GM18511 (cell line): ENCODE results near the gene SUMF2.
"Not testable (repeated sequence)": the region's sequence is repeated elsewhere in the genome, so short reads cannot be mapped to it uniquely, and the experiment has no call there.

Source experiments
- ATAC-seq: cut with Tn5 transposase; IDR thresholded peaks from one replicate; pipeline ENCODE4 v1.9.1; 2021; ENCODE audit warnings: mild to moderate bottlenecking, moderate library complexity; ENCODE audit not compliant: unreplicated experiment

SUMF2 gene

GRCh38 chr7:56062382-56062781 is 1.7 kb upstream of the SUMF2 start:
- ATAC-seq: no peak

DNA sequence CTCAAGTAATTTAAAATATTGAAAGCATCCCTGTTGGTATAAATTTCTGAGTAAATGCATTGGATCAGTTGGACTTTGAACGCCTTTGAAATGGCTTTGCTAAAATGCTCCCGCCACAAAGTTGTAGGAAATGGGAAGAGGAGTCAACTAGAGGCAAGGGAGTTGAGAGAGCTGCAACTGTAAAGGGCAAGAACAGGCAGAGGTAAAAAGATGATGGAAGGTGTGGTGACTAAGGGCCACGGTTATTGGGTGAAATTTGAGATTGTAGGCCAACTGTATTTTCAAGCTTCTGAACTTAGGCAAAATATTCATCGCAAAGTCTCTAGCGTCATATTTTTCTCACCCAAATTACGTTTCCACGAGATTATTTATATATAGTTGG is 595 bp upstream of the SUMF2 start:
- ATAC-seq: no peak

- ATAC-seq: not testable (repeated sequence)
Measured at GRCh38 chr7:56066376-56066775, 2.3 kb downstream of the SUMF2 start.

DNA sequence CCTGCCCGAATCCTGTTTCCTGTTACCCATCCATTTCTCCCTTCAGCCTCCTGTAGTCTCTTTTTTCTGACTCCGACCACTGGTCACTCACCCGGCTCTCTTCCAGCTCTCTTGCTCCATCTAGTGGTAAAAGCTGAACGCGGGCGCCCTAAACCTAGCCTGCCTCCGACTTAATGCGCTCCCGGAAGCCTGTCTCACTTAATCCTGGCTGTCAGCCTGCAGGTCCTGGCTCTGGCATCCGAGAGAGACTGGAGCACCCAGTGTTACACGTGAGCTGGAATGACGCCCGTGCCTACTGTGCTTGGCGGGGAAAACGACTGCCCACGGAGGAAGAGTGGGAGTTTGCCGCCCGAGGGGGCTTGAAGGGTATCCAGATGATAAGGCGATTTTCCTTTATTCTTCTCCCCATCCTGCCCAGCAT is 10.3 kb downstream of the SUMF2 start:
- peak; percentile 98 for ATAC-seq

DNA sequence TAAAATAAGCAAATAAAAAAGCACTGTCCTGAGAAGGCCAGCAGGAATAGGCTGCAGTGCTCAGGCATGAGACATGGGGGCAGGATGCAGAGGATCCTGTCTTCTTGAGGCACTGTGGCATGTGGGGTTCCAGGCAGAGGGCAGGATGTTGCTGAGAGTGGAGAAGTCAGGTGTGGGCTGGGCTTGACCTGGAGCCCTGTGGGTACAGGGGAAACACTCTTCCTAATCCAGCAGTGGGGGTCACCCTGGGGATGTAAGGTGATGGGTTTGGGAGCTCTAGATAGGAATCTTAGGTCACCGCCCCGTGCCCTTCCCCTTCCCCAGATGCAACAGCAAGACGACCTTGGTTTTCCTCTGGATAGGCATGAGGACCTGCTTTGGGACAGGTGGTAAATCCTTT is 13.6 kb downstream of the SUMF2 start:
- no peak for ATAC-seq

GRCh38 chr7:56078196-56078595 is 14.1 kb downstream of the SUMF2 start:
- ATAC-seq: no peak

DNA sequence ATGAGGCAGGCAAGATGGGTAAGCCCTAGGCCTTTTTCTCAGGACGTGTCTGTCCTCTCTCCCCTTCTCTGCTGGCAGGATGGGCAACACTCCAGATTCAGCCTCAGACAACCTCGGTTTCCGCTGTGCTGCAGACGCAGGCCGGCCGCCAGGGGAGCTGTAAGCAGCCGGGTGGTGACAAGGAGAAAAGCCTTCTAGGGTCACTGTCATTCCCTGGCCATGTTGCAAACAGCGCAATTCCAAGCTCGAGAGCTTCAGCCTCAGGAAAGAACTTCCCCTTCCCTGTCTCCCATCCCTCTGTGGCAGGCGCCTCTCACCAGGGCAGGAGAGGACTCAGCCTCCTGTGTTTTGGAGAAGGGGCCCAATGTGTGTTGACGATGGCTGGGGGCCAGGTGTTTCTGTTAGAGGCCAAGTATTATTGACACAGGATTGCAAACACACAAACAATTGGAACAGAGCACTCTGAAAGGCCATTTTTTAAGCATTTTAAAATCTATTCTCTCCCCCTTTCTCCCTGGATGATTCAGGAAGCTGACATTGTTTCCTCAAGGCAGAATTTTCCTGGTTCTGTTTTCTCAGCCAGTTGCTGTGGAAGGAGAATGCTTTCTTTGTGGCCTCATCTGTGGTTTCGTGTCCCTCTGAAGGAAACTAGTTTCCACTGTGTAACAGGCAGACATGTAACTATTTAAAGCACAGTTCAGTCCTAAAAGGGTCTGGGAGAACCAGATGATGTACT is 15.5 kb downstream of the SUMF2 start:
- ATAC-seq: no peak

GRCh38 chr7:56080726-56081435 is 16.8 kb downstream of the SUMF2 start:
- not testable (repeated sequence) for ATAC-seq

GRCh38 chr7:56081626-56082340 is 17.7 kb downstream of the SUMF2 start:
- ATAC-seq: no peak

DNA sequence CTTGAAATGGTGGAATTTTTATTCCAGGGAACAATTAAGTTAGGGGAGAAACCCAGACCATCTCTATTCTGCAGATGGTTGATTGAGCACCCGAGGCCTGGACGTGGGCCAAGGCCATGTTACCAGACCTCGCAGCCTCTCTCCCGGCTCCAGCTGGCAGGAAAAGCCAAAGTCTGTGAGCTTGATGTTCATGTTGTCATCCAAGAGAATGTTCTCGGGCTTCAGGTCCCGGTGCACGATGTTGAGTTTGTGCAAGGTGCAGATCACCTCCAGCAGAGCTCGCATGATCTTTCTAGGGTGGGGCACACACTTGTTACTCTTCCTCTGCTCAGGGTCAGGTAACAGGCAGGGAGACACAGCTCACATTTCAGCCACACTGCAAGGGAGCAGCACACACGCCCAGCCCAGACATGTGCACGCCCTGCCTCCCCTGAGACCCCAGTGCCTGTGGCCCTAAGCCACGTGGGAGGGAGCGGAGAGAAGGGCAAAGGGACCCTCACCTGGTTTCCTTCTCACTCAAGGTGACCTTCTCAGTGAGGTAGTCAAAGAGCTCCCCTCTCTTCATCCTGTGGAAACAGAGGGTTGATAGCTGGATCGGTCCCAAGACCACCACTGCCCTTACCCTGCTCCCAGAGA is 19.2 kb downstream of the SUMF2 start:
- no peak for ATAC-seq

- ATAC-seq: no peak
Measured at GRCh38 chr7:56086761-56087160, 22.7 kb downstream of the SUMF2 start.

DNA sequence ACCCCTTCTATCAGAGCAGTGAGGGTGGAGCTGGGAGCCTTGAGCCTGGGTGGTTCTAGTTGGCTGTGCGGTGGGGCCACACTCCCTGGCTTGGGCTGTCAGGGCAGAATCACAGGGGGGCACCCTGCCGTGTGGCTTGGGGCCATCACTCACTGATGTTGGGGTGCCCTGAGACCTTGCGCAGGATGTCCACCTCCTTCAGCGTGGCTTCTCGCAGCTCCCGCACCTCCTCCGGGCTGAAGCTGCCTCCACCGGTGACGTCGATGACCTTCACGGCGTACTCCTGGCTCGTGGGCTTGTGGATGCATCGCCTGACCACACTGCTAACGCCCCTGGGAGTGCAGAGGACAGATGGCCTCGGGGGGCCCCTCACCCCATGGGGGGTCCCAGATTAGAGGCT is 23.4 kb downstream of the SUMF2 start:
- ATAC-seq: no peak

DNA sequence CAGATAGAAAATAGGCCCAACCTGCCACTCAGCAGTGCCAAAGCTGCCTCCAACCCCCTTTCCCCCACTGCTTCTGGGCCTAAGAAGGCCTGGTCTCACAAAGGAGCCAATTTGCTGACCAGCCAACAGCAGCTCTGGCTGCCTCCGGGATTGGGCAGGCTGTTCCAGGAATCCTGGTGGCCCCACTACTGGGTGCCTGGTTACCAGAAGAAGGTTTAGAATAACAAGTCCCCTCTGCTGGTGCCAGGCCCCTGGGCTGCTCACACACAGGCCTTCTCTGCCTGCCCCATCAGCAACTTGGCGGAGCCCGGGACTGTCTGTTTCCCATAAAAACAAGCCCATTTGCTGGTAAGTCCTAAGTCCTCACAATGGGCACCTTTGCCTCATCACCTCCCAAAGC is 27.5 kb downstream of the SUMF2 start:
- ATAC-seq: no peak

DNA sequence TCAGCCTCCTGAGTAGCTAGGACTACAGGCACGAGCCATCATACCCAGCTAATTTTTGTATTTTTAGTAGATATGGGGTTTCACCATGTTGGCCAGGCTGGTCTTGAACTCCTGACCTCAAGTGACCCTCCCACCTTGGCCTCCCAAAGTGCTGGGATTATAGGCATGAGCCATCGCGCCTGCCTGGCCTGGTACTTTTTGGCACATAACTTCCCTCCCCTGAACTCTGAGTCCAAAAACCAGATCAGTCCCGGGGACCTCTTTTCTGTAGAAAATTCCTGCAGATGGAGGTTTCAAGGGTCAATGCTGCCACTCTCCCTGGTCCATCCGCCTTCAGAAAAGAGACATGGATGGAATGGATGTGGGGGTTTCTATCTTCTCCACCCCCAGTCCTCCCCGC is 28.3 kb downstream of the SUMF2 start:
- not testable (repeated sequence) for ATAC-seq

- ATAC-seq: no peak
Measured at GRCh38 chr7:56092789-56093531, 28.9 kb downstream of the SUMF2 start, which contains the start of gene PHKG1. Gene PHKG1, minus strand, starts transcription at chr7:56092952. Its CDS starts 4,011 bp downstream, at chr7:56088941.

DNA sequence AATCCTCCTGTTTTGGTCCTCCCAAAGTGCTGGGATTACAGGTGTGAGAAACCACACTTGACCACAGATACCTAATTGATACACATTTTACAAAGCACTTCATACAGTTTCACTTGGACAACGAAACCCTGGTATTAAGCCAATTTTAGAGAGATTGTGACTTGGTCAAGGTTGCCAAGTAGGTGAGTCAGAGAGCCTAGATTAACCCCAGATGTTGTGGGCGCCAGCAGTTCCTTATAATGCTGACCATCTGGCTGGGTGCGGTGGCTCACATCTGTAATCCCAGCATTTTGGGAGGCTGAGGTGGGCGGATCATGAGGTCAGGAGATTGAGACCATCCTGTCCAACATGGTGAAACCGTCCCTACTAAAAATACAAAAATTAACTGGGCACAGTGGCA is 33.6 kb downstream of the SUMF2 start:
- no peak for ATAC-seq

DNA sequence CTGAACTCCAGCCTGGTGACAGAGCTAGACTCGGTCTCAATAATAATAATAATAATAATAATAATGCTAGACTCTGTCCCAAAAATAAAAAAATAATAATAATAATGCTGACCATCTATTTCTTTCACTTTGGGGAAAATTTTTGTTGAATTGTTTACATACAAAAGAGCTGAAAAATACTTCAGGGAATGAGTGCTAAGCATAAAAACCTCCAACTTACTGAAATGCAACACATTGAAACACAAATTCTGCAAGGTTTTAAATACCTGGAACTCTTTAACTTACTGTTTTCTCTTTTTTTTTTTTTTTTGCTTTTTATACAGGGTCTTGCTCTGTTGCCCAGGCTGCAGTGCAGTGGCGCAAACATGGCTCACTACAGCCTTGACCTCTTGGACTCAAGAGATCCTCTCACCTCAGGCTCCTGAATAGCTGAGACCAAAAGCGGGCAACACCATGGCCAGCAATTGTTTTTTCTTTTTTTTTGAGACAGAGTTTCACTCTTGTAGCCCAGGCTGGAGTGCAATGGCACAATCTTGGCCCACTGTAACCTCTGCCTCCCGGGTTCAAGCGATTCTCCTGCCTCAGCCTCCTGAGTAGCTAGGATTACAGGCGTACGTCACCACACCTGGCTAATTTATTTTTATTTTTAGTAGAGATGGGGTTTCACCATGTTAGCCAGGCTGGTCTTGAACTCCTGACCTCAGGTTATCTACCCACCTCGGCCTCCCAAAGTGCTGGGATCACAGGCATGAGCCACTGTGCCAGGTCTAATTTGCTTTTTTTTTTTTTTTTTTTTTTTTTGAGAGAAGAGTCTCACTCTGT is 34.3 kb downstream of the SUMF2 start:
- not testable (repeated sequence) for ATAC-seq

DNA sequence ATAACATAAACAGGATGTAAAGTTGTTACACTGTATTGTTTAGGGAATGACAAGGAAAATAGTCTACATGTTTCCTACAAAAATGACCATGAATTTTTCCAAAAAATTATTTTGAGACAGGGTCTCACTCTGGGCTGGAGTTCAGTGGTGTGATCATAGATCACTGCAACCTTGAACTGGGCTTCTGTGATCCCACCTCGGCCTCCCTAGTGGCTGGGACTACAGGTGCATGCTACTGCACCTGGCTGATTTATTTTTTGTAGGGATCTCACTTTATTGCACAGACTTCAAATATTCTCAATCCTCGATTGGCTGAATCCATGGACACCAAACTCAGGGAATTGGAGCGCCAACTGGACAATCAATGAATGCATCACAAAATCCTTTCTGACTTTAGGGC is 35.6 kb downstream of the SUMF2 start:
- no peak for ATAC-seq

- ATAC-seq: not testable (repeated sequence)
Measured at GRCh38 chr7:56104138-56104537, 40.1 kb downstream of the SUMF2 start.

- ATAC-seq: peak; percentile 31
Measured at GRCh38 chr7:56105508-56105907, 41.4 kb downstream of the SUMF2 start.
